Measurements from ENCODE around the gene SNRNP25. TPM values are rescaled to one million over a fixed set of nuclear protein-coding genes. Genes with fewer than 3 reads are reported as not detected.

The SNRNP25 gene
- total and polyA plus RNA-seq, 4 donors, result 15.1 to 22.2 (median 17.7) TPM

- 93% methylated on average over 21 of the region's 21 CpGs for WGBS
- no peak overlapping the region for H3K27ac ChIP-seq (ENCODE audit: low read depth in 1 of 2, low read length in 2 of 2)
- no peak overlapping the region for H3K4me3 ChIP-seq (ENCODE audit: low read depth in 1 of 3, low read length in 3 of 3)
- TF ChIP-seq REST (IDR thresholded peaks at IDR 0.05) (no peak), RXRA (IDR thresholded peaks at IDR 0.05) (no peak), FOXA1 (IDR thresholded peaks at IDR 0.05) (no peak), YY1 (IDR thresholded peaks at IDR 0.05) (no peak), MAX (IDR thresholded peaks at IDR 0.05) (no peak), HNF4A (conservative IDR thresholded peaks at IDR 0.05) (no peak), JUND (IDR thresholded peaks at IDR 0.05) (no peak), RAD21 (IDR thresholded peaks at IDR 0.05) (no peak), HNF4G (IDR thresholded peaks at IDR 0.05) (no peak), SP1 (IDR thresholded peaks at IDR 0.05) (no peak)
- no peaks in the 10 kb centered on the region for H3K9me3 ChIP-seq (ENCODE audit: control insufficient read depth in 4 of 4, low read length in 3 of 4)
- no peaks in the 10 kb centered on the region for H3K36me3 ChIP-seq (ENCODE audit: control insufficient read depth in 4 of 4, insufficient read depth in 3 of 4, low read depth in 1 of 4, low read length in 3 of 4)
- H3K27me3 ChIP-seq (ENCODE audit: control insufficient read depth in 4 of 4, insufficient read depth in 4 of 4, low read length in 3 of 4), result no peaks in the 10 kb centered on the region
- no peak overlapping the region for H3K9ac ChIP-seq (ENCODE audit: low read depth in 1 of 2, low read length in 2 of 2)
- DNase-seq (ENCODE audit: low spot score), result no peak
- H3K4me1 ChIP-seq (ENCODE audit: control insufficient read depth in 4 of 4, insufficient read depth in 4 of 4, low read length in 3 of 4), result peaks cover 0 to 5% (median 1%) of the 10 kb centered on the region in 4 donors
These were observed 19.6 kb upstream of the SNRNP25 start for GRCh38 chr16:33877-34647.

- no peaks in the 10 kb centered on the region for H3K36me3 ChIP-seq (ENCODE audit: control insufficient read depth in 4 of 4, insufficient read depth in 3 of 4, low read depth in 1 of 4, low read length in 3 of 4)
These were observed 19.0 kb upstream of the SNRNP25 start for GRCh38 chr16:34648-34987.

More at GRCh38 chr16:34648-34987, 19.0 kb upstream of the SNRNP25 start:
- Histone ChIP-seq H3K4me3 (ENCODE audit: low read depth in 1 of 3, low read length in 3 of 3) (no peak overlapping the region), H3K9me3 (ENCODE audit: control insufficient read depth in 4 of 4, low read length in 3 of 4) (no peaks in the 10 kb centered on the region), H3K4me1 (ENCODE audit: control insufficient read depth in 4 of 4, insufficient read depth in 4 of 4, low read length in 3 of 4) (peaks cover 0 to 7% (median 1%) of the 10 kb centered on the region in 4 donors), H3K9ac (ENCODE audit: low read depth in 1 of 2, low read length in 2 of 2) (no peak overlapping the region), H3K27me3 (ENCODE audit: control insufficient read depth in 4 of 4, insufficient read depth in 4 of 4, low read length in 3 of 4) (no peaks in the 10 kb centered on the region), H3K27ac (ENCODE audit: low read depth in 1 of 2, low read length in 2 of 2) (no peak overlapping the region)
- no peak for TF ChIP-seq ZBTB33 (IDR thresholded peaks at IDR 0.05)
- WGBS, result 66% methylated on average over 6 of the region's 6 CpGs
- no peak for DNase-seq (ENCODE audit: low spot score)

All from liver (tissue), 9 donors.